Naive thymus-derived CD8-positive, alpha-beta T cell (primary cell): ENCODE results near the gene TNNC1. TPM values are rescaled to one million over a fixed set of nuclear protein-coding genes. Genes with fewer than 3 reads are reported as not detected.
A peak's percentile ranks its signal among the peaks of the same experiment; 100 is the strongest.

Source experiments
- ATAC-seq, 2 donors: fragments of 150-1000 bp; cut with Tn5 transposase in 1 of 2; sonication (Bioruptor Pico), chemical (Tn5 transposase) in 1 of 2; 1 replicate in 1 of 2; 2 replicates in 1 of 2; pipeline ENCODE4 v1.10.0; 2021; ENCODE audit warnings: mild to moderate bottlenecking in 2 of 2, moderate library complexity in 2 of 2
- POLR2A ChIA-PET: fragments of 350-600 bp; sonication (Branson Sonifier 250); formaldehyde crosslinking; loops from one replicate; lab custom pipeline; 2021; ENCODE audit warnings: antibody characterized with exemption; lab: Charles Lee
- DNase-seq, 10 donors: peaks; one replicate each; pipeline versions ENCODE4 v3.0.0 to v3.0.0-alpha.2; 2020 to 2022
- H3K27ac Mint-ChIP-seq, 10 donors: one replicate each; pipeline ENCODE4 v1.8.0; 2020 to 2022; ENCODE audit warnings: mild to moderate bottlenecking in 10 of 10, mixed read lengths in 10 of 10, moderate library complexity in 4 of 10, inconsistent platforms in 1 of 10
- H3K27me3 Mint-ChIP-seq, 5 donors: one replicate each; pipeline ENCODE4 v1.8.0; 2021 to 2022; ENCODE audit warnings: mixed read lengths in 5 of 5
- H3K36me3 Mint-ChIP-seq, 3 donors: one replicate each; pipeline ENCODE4 v1.8.0; 2020 to 2022; ENCODE audit warnings: mixed read lengths in 3 of 3, mild to moderate bottlenecking in 2 of 3, inconsistent platforms in 1 of 3
- H3K4me1 Mint-ChIP-seq, 4 donors: one replicate each; pipeline ENCODE4 v1.8.0; 2021 to 2022; ENCODE audit warnings: mixed read lengths in 4 of 4
- H3K4me3 Mint-ChIP-seq, 10 donors: one replicate each; pipeline ENCODE4 v1.8.0; 2020 to 2022; ENCODE audit warnings: mild to moderate bottlenecking in 10 of 10, mixed read lengths in 10 of 10, moderate library complexity in 6 of 10, inconsistent platforms in 1 of 10
- H3K9me3 Mint-ChIP-seq, 9 donors: one replicate each; pipeline ENCODE4 v1.8.0; 2020 to 2022; ENCODE audit warnings: mixed read lengths in 9 of 9, mild to moderate bottlenecking in 3 of 9, inconsistent platforms in 1 of 9, moderate library complexity in 1 of 9
- polyA plus RNA-seq, 3 donors: library from polyadenylated mRNA; unstranded; fragments of 300-500 nt; fragmentation: Illumina TruSeq; gene quantifications; one replicate each; pipeline ENCODE4 v1.2.3, GENCODE V29; 2021
- total RNA-seq, 8 experiments: library from RNA in 2 of 8; stranded (reverse) in 2 of 8; gene quantifications; one replicate each; pipeline ENCODE4 v1.2.3 and lab custom pipeline; 2021 to 2026

The TNNC1 gene
- total and polyA plus RNA-seq, 5 experiments from 2014 or later = 0.60 to 7.8 (median 1.4) TPM

- no peaks in the 10 kb centered on the region for H3K9me3 Mint-ChIP-seq
- DNase-seq (no peak), ATAC-seq (no peak)
- H3K27ac Mint-ChIP-seq = no peak overlapping the region
- H3K4me1 Mint-ChIP-seq = peaks cover 4 to 8% (median 6%) of the 10 kb centered on the region in 4 donors
- H3K4me3 Mint-ChIP-seq = no peak overlapping the region
- H3K27me3 Mint-ChIP-seq = no peaks in the 10 kb centered on the region
- H3K36me3 Mint-ChIP-seq = peaks cover 0 to 50% (median 8%) of the 10 kb centered on the region in 3 donors
- POLR2A ChIA-PET = no interaction called here
These were observed 37.2 kb upstream of the TNNC1 start for GRCh38 chr3:52490939-52491526.

GRCh38 chr3:52490035-52490938 is 36.4 kb upstream of the TNNC1 start:
- Mint-ChIP-seq H3K9me3 (no peaks in the 10 kb centered on the region), H3K36me3 (peaks cover 0 to 51% (median 10%) of the 10 kb centered on the region in 3 donors), H3K4me1 (peaks cover 4 to 8% (median 6%) of the 10 kb centered on the region in 4 donors), H3K27me3 (no peaks in the 10 kb centered on the region), H3K27ac (peak overlapping the region in 1 of 10 donors; percentile 82), H3K4me3 (no peak overlapping the region)
- POLR2A ChIA-PET = no interaction called here
- ATAC-seq (no peak), DNase-seq (no peak)

- DNase-seq (no peak), ATAC-seq (no peak)
- Mint-ChIP-seq H3K27ac (no peak overlapping the region), H3K36me3 (peaks cover 0 to 55% (median 10%) of the 10 kb centered on the region in 3 donors), H3K27me3 (no peaks in the 10 kb centered on the region), H3K4me3 (no peak overlapping the region), H3K9me3 (no peaks in the 10 kb centered on the region), H3K4me1 (peaks cover 3 to 5% (median 4%) of the 10 kb centered on the region in 4 donors)
- POLR2A ChIA-PET = no interaction called here
These were observed 35.6 kb upstream of the TNNC1 start for GRCh38 chr3:52489453-52489852.

- POLR2A ChIA-PET = no interaction called here
- H3K4me3 Mint-ChIP-seq = no peak overlapping the region
- H3K27me3 Mint-ChIP-seq = no peaks in the 10 kb centered on the region
- H3K4me1 Mint-ChIP-seq = peaks cover 0 to 2% (median 0%) of the 10 kb centered on the region in 4 donors
- no peak overlapping the region for H3K27ac Mint-ChIP-seq
- H3K36me3 Mint-ChIP-seq = peaks cover 0 to 60% (median 10%) of the 10 kb centered on the region in 3 donors
- ATAC-seq = no peak
- H3K9me3 Mint-ChIP-seq = no peaks in the 10 kb centered on the region
- DNase-seq = no peak
These were observed 34.9 kb upstream of the TNNC1 start for GRCh38 chr3:52488746-52489145.

- Mint-ChIP-seq H3K4me1 (peaks cover 0 to 2% (median 0%) of the 10 kb centered on the region in 4 donors), H3K4me3 (no peak overlapping the region), H3K27me3 (no peaks in the 10 kb centered on the region), H3K36me3 (peaks cover 0 to 60% (median 10%) of the 10 kb centered on the region in 3 donors), H3K9me3 (no peaks in the 10 kb centered on the region), H3K27ac (peak overlapping the region in 1 of 10 donors; percentile 38)
- DNase-seq (no peak), ATAC-seq (no peak)
- POLR2A ChIA-PET = no interaction called here
These were observed 34.2 kb upstream of the TNNC1 start for GRCh38 chr3:52487788-52488691.

- no peak for DNase-seq
- POLR2A ChIA-PET = no interaction called here
- Mint-ChIP-seq H3K4me1 (peaks cover 0 to 2% (median 0%) of the 10 kb centered on the region in 4 donors), H3K9me3 (no peaks in the 10 kb centered on the region), H3K36me3 (peaks cover 0 to 57% (median 13%) of the 10 kb centered on the region in 3 donors), H3K27ac (peak overlapping the region in 1 of 10 donors; percentile 38), H3K4me3 (no peak overlapping the region), H3K27me3 (no peaks in the 10 kb centered on the region)
- no peak for ATAC-seq
These were observed 33.4 kb upstream of the TNNC1 start for GRCh38 chr3:52487050-52487787.

- no peak for ATAC-seq
- no peak for DNase-seq
- no peaks in the 10 kb centered on the region for H3K9me3 Mint-ChIP-seq
- no peak overlapping the region for H3K4me3 Mint-ChIP-seq
- H3K27me3 Mint-ChIP-seq = no peaks in the 10 kb centered on the region
- peaks cover 0 to 58% (median 11%) of the 10 kb centered on the region in 3 donors for H3K36me3 Mint-ChIP-seq
- POLR2A ChIA-PET = no interaction called here
- H3K27ac Mint-ChIP-seq = peak overlapping the region in 1 of 10 donors; percentile 55
- peaks cover 0 to 2% (median 0%) of the 10 kb centered on the region in 4 donors for H3K4me1 Mint-ChIP-seq
These were observed 31.0 kb upstream of the TNNC1 start for GRCh38 chr3:52484680-52485461.

GRCh38 chr3:52483577-52484381 is 29.9 kb upstream of the TNNC1 start:
- Mint-ChIP-seq H3K4me1 (peaks cover 0 to 2% (median 0%) of the 10 kb centered on the region in 4 donors), H3K27me3 (no peaks in the 10 kb centered on the region), H3K36me3 (peaks cover 0 to 61% (median 13%) of the 10 kb centered on the region in 3 donors), H3K27ac (peak overlapping the region in 2 of 10 donors; percentile 21 to 74), H3K9me3 (no peaks in the 10 kb centered on the region), H3K4me3 (no peak overlapping the region)
- DNase-seq (no peak), ATAC-seq (no peak)
- POLR2A ChIA-PET = no interaction called here

GRCh38 chr3:52483081-52483480 is 29.2 kb upstream of the TNNC1 start:
- POLR2A ChIA-PET = no interaction called here
- ATAC-seq = no peak
- Mint-ChIP-seq H3K27me3 (no peaks in the 10 kb centered on the region), H3K4me1 (peaks cover 0 to 2% (median 0%) of the 10 kb centered on the region in 4 donors), H3K27ac (peak overlapping the region in 1 of 10 donors; percentile 74), H3K9me3 (no peaks in the 10 kb centered on the region), H3K4me3 (no peak overlapping the region), H3K36me3 (peaks cover 0 to 63% (median 13%) of the 10 kb centered on the region in 3 donors)
- DNase-seq = no peak

- Mint-ChIP-seq H3K4me1 (no peaks in the 10 kb centered on the region), H3K27ac (peak overlapping the region in 1 of 10 donors; percentile 84), H3K9me3 (no peaks in the 10 kb centered on the region), H3K27me3 (no peaks in the 10 kb centered on the region), H3K4me3 (no peak overlapping the region), H3K36me3 (peaks cover 0 to 64% (median 11%) of the 10 kb centered on the region in 3 donors)
- ATAC-seq = no peak
- peak in 2 of 10 donors; percentile 16 to 26 for DNase-seq
- POLR2A ChIA-PET = no interaction called here
These were observed 28.1 kb upstream of the TNNC1 start for GRCh38 chr3:52481819-52482521.
